Breast epithelium (tissue), 4 donors: Measurements from ENCODE around the gene PIEZO1. TPM values are rescaled to one million over a fixed set of nuclear protein-coding genes. Genes with fewer than 3 reads are reported as not detected.
A peak's percentile ranks its signal among the peaks of the same experiment; 100 is the strongest.

Experiments
- DNase-seq, 2 donors: peaks; one replicate each; pipeline ENCODE4 v3.0.0-alpha.2; 2019; ENCODE audit warnings: low spot score in 2 of 2
- H3K27ac ChIP-seq, 2 donors: fragments of 200-600 bp; sonication (generic) in 1 of 2; one replicate each; pipeline ENCODE4 v1.5.1; 2016 to 2019; ENCODE audit warnings: mild to moderate bottlenecking in 1 of 2
- H3K27me3 ChIP-seq, 2 donors: fragments of 200-600 bp; sonication (generic) in 1 of 2; one replicate each; pipeline versions ENCODE4 v1.5.1 to v1.6.0; 2017 to 2019; ENCODE audit warnings: control low read depth in 1 of 2, mild to moderate bottlenecking in 1 of 2
- H3K36me3 ChIP-seq: fragments of 200-600 bp; one replicate; pipeline ENCODE4 v1.5.1; 2019
- H3K4me1 ChIP-seq, 2 donors: fragments of 200-600 bp; sonication (generic); one replicate each; pipeline ENCODE4 v1.5.1; 2016 to 2019; ENCODE audit warnings: control low read depth in 1 of 2
- H3K4me3 ChIP-seq, 3 donors: fragments of 200-600 bp; sonication (generic); 1 replicate in 2 of 3; 2 replicates in 1 of 3; pipeline ENCODE4 v1.5.1; 2016 to 2019; ENCODE audit warnings: mild to moderate bottlenecking in 3 of 3, moderate library complexity in 2 of 3
- H3K9me3 ChIP-seq, 2 donors: fragments of 200-600 bp; sonication (generic) in 1 of 2; one replicate each; pipeline ENCODE4 v1.5.1; 2016 to 2019; ENCODE audit warnings: control low read depth in 1 of 2
- POLR2A ChIP-seq: fragments of 450-650 bp; IDR thresholded peaks from one replicate; pipeline ENCODE4 v1.6.1; 2016; ENCODE audit warnings: antibody characterized with exemption, mild to moderate bottlenecking, moderate library complexity
- POLR2AphosphoS5 ChIP-seq, 3 donors: sonication (generic); formaldehyde crosslinking; IDR thresholded peaks; one replicate each; pipeline ENCODE4 v1.6.1; 2017; ENCODE audit warnings: antibody characterized with exemption in 3 of 3
- intact Hi-C: fragments of 100-400 bp; cut with DNase I; formaldehyde crosslinking; loops from one replicate; pipeline ENCODE4 v1.15.1; 2023; ENCODE audit warnings: low total_unique reads
- total RNA-seq, 3 donors: library from RNA; depleted of rRNA; stranded (reverse); fragments of >200 nt; gene quantifications; one replicate each; pipeline ENCODE4 v1.1.0, GENCODE V29; 2016
- TF ChIP-seq, protein P1 (sequence below), 3 donors: fragments of 450-650 bp; IDR thresholded peaks; one replicate each; pipeline ENCODE4 v1.5.1; 2016 to 2017; ENCODE audit warnings: antibody characterized with exemption in 3 of 3, mild to moderate bottlenecking in 3 of 3, moderate library complexity in 3 of 3

PIEZO1 gene, protein sequence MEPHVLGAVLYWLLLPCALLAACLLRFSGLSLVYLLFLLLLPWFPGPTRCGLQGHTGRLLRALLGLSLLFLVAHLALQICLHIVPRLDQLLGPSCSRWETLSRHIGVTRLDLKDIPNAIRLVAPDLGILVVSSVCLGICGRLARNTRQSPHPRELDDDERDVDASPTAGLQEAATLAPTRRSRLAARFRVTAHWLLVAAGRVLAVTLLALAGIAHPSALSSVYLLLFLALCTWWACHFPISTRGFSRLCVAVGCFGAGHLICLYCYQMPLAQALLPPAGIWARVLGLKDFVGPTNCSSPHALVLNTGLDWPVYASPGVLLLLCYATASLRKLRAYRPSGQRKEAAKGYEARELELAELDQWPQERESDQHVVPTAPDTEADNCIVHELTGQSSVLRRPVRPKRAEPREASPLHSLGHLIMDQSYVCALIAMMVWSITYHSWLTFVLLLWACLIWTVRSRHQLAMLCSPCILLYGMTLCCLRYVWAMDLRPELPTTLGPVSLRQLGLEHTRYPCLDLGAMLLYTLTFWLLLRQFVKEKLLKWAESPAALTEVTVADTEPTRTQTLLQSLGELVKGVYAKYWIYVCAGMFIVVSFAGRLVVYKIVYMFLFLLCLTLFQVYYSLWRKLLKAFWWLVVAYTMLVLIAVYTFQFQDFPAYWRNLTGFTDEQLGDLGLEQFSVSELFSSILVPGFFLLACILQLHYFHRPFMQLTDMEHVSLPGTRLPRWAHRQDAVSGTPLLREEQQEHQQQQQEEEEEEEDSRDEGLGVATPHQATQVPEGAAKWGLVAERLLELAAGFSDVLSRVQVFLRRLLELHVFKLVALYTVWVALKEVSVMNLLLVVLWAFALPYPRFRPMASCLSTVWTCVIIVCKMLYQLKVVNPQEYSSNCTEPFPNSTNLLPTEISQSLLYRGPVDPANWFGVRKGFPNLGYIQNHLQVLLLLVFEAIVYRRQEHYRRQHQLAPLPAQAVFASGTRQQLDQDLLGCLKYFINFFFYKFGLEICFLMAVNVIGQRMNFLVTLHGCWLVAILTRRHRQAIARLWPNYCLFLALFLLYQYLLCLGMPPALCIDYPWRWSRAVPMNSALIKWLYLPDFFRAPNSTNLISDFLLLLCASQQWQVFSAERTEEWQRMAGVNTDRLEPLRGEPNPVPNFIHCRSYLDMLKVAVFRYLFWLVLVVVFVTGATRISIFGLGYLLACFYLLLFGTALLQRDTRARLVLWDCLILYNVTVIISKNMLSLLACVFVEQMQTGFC (N-terminal part only)
- 100 to 1,000 TPM in 2 of 3 donors, 10 to 100 TPM in 1; 90.7 to 181 (median 135) TPM for total RNA-seq

DNA sequence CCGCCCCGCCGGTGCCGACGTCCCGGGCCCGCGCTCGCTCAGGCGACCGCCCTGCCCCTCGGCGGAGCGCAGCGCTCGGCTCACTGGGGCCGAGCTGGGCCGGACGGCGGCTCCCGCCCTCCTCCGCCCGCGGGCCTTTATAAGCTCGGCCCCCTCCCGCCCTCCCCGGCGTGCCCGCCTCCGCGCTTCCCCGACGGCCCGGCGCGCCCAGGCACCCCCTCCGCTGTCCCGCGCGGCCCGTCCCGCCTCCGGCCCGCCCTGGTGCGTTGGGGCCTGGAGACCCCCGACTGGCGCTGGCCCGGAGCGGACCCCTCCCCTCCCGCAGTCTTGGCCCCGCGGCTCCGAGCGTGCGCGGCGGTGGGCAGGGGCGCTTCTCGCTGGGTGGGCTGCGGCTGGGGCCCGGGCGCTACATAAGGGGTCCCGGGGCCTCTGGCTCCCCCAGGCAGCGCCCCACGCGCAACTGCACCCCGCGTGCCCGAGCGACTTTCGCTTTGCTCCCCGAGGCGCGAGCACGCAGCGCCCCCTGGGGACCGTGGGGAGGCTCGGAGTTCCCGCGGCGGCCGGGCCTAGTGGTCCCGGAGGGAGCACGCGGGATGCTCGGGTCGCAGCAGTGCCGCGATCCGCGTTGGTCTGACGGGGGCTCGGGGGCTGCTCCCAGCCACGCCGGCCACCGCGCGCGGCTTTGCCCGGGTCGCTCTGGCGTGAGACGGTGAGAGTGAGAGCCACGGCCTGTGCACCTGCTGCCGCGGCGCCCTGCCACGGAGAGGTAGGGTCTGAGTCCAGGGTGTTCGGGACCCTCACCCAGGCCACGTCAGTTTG, at the start of gene PIEZO1:
Gene PIEZO1, minus strand, starts transcription at position 115 of the 819 bp plus-strand sequence. CDS start 256 bp downstream, outside the sequence.
- Histone ChIP-seq H3K4me3 (peak within 1 kb of the TSS; percentile 75 to 100 (median 84)), H3K27me3 (no peaks in the 10 kb centered on the region), H3K9me3 (no peaks in the 10 kb centered on the region), H3K4me1 (peaks cover 0 to 6% of the 10 kb centered on the region in 2 donors), H3K27ac (peak within 1 kb of the TSS; percentile 94 to 99), H3K36me3 (no peaks in the 10 kb centered on the region)
- intact Hi-C loops = no loop called here
- peak in 1 of 2 donors; percentile 79 for DNase-seq
- TF ChIP-seq, protein P1, sequence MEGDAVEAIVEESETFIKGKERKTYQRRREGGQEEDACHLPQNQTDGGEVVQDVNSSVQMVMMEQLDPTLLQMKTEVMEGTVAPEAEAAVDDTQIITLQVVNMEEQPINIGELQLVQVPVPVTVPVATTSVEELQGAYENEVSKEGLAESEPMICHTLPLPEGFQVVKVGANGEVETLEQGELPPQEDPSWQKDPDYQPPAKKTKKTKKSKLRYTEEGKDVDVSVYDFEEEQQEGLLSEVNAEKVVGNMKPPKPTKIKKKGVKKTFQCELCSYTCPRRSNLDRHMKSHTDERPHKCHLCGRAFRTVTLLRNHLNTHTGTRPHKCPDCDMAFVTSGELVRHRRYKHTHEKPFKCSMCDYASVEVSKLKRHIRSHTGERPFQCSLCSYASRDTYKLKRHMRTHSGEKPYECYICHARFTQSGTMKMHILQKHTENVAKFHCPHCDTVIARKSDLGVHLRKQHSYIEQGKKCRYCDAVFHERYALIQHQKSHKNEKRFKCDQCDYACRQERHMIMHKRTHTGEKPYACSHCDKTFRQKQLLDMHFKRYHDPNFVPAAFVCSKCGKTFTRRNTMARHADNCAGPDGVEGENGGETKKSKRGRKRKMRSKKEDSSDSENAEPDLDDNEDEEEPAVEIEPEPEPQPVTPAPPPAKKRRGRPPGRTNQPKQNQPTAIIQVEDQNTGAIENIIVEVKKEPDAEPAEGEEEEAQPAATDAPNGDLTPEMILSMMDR (IDR thresholded peaks at IDR 0.05) = peak; percentile 70 to 92 (median 88)
- TF ChIP-seq POLR2A (no peak), POLR2AphosphoS5 (IDR thresholded peaks at IDR 0.05) (peak; percentile 25 to 34 (median 32))

DNA sequence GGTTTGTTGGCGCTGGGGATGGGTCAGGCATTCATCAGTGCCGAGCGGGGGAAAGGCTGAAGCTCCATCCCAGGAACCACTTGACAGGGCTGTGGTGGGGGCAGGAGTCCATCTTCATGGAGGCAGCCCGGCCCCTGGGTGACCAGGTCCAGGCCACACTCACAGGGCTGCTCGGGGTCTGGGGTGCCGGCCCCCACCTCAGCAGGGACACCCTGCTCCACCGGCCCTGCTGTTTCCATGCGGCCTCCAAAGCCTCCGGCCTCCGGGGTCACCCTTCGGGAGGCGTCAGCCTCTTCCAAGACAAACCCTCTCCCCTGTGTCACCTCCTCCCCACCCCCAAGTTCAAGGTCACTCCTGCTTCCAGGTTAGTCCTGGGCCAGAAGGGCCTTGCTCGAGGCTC, 49.6 kb upstream of the PIEZO1 start:
- Histone ChIP-seq H3K27me3 (no peaks in the 10 kb centered on the region), H3K27ac (no peak overlapping the region)
- intact Hi-C loops = no loop called here

DNA sequence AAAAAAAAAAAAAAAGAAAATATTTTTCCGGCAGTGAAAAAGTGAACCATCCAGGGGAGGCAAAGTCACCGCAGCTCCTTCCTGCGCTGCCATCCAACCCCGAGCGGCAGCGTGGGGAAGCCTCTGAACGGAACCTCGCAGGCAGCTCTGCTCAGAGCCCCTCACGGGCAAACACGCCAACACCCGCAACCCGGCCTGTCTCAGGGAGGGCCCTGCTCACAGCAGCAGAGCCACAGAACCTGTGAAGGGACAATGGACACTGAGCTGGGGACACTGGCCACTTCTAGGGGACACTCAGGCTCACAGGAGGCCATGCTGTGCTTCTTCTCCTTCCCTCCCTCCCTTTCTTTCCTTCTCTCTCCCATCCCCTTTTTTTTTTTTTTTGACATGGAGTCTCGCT, 48.1 kb upstream of the PIEZO1 start:
- no peaks in the 10 kb centered on the region for H3K36me3 ChIP-seq
- no peak overlapping the region for H3K4me3 ChIP-seq
- intact Hi-C loops = no loop called here
- no peaks in the 10 kb centered on the region for H3K9me3 ChIP-seq
- no peaks in the 10 kb centered on the region for H3K27me3 ChIP-seq
- DNase-seq = no peak
- no peak overlapping the region for H3K27ac ChIP-seq
- no peak for TF ChIP-seq POLR2A
- no peak for TF ChIP-seq POLR2AphosphoS5 (IDR thresholded peaks at IDR 0.05)
- TF ChIP-seq, protein P1 (IDR thresholded peaks at IDR 0.05) = no peak
- H3K4me1 ChIP-seq = no peaks in the 10 kb centered on the region

More for the DNA sequence above, 49.6 kb upstream of the PIEZO1 start:
- H3K36me3 ChIP-seq = peaks cover 5% of the 10 kb centered on the region
- TF ChIP-seq, protein P1 (IDR thresholded peaks at IDR 0.05) = no peak
- no peaks in the 10 kb centered on the region for H3K4me1 ChIP-seq
- no peak overlapping the region for H3K4me3 ChIP-seq
- no peaks in the 10 kb centered on the region for H3K9me3 ChIP-seq
- no peak for DNase-seq

DNA sequence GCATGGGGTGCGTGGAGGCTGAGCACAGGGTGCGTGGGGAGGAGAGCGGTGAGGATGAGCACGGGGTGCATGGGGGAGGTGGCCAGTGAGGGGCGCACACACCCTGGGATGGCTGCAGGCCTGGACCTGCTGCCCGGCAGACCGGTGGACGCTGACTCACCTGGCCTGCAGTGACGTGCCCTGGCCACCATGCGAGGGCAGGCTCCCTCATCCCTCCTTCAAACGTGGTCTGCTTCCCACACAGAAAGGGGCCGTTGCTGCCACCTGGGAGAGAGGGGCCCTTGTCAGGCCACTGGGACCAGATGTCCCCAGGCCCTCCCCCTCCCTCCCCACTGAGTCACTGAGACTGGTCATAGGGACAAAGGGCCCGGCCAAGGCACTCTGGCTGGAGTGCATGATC, 46.8 kb upstream of the PIEZO1 start:
- H3K27me3 ChIP-seq = no peaks in the 10 kb centered on the region
- intact Hi-C loops = no loop called here
- no peak overlapping the region for H3K27ac ChIP-seq
- H3K9me3 ChIP-seq = no peaks in the 10 kb centered on the region
- no peaks in the 10 kb centered on the region for H3K4me1 ChIP-seq
- no peaks in the 10 kb centered on the region for H3K36me3 ChIP-seq
- TF ChIP-seq POLR2A (no peak), POLR2AphosphoS5 (IDR thresholded peaks at IDR 0.05) (no peak)
- TF ChIP-seq, protein P1 (IDR thresholded peaks at IDR 0.05) = no peak
- DNase-seq = no peak
- H3K4me3 ChIP-seq = no peak overlapping the region
